Measurements from ENCODE around the gene CREBBP.

Gene CREBBP

GRCh38 chr16:3792472-3793012 is 88.0 kb downstream of the CREBBP start:
- DNase-seq: no peak

GRCh38 chr16:3791701-3792100 is 88.8 kb downstream of the CREBBP start:
- no peak for DNase-seq

- DNase-seq: no peak
Observed at GRCh38 chr16:3789375-3790099, 91.0 kb downstream of the CREBBP start.

- DNase-seq: no peak
Observed at GRCh38 chr16:3788711-3789374, 91.7 kb downstream of the CREBBP start.

GRCh38 chr16:3787924-3788661 is 92.4 kb downstream of the CREBBP start:
- no peak for DNase-seq

GRCh38 chr16:3785413-3785812 is 95.1 kb downstream of the CREBBP start:
- no peak for DNase-seq

- no peak for DNase-seq
Observed at GRCh38 chr16:3783516-3783915, 97.0 kb downstream of the CREBBP start.

- DNase-seq: no peak
Observed at GRCh38 chr16:3782566-3782965, 97.9 kb downstream of the CREBBP start.

GRCh38 chr16:3781421-3781820 is 99.1 kb downstream of the CREBBP start:
- no peak for DNase-seq

GRCh38 chr16:3780570-3780969 is 99.9 kb downstream of the CREBBP start:
- DNase-seq: no peak

- DNase-seq: no peak
Observed at GRCh38 chr16:3776316-3776715, 104.2 kb downstream of the CREBBP start.

GRCh38 chr16:3774819-3775218 is 105.7 kb downstream of the CREBBP start:
- no peak for DNase-seq

- no peak for DNase-seq
Observed at GRCh38 chr16:3774156-3774767, 106.3 kb downstream of the CREBBP start.

- DNase-seq: no peak
Observed at GRCh38 chr16:3773663-3774062, 106.8 kb downstream of the CREBBP start.

GRCh38 chr16:3771513-3771912 is 109.0 kb downstream of the CREBBP start:
- DNase-seq: no peak

GRCh38 chr16:3770530-3770929 is 110.0 kb downstream of the CREBBP start:
- no peak for DNase-seq

- no peak for DNase-seq
Observed at GRCh38 chr16:3769942-3770341, 110.6 kb downstream of the CREBBP start.

GRCh38 chr16:3769013-3769412 is 111.5 kb downstream of the CREBBP start:
- no peak for DNase-seq

- no peak for DNase-seq
Observed at GRCh38 chr16:3767333-3767986, 113.1 kb downstream of the CREBBP start.

GRCh38 chr16:3766177-3766576 is 114.3 kb downstream of the CREBBP start:
- DNase-seq: no peak

GRCh38 chr16:3764409-3764808 is 116.1 kb downstream of the CREBBP start:
- no peak for DNase-seq

- no peak for DNase-seq
Observed at GRCh38 chr16:3762107-3762750, 118.3 kb downstream of the CREBBP start.

All from stimulated activated CD4-positive, alpha-beta T cell treated with anti-CD3 and anti-CD28 coated beads, Interleukin-15, amount 100 ng/mL, for 24 hours (primary cell).